Measurements from ENCODE around the gene MAN2B2. TPM values are rescaled to one million over a fixed set of nuclear protein-coding genes. Genes with fewer than 3 reads are reported as not detected.

The MAN2B2 gene
- total and polyA plus RNA-seq, 9 of the 15 experiments (the other 6 are each of a cell fraction or from before 2014, with no cell fraction given), result 0.21 to 8.8 (median 3.7) TPM

GRCh38 chr4:6640292-6641163 lies 65.5 kb downstream of the MAN2B2 start, which contains the start of gene MRFAP1 (continued):
- TF ChIP-seq TEAD4 (IDR thresholded peaks at IDR 0.05; ENCODE audit: low read length) (peak; percentile 64), TEAD4 (CRISPR knock-in tag; IDR thresholded peaks at IDR 0.05; ENCODE audit: borderline replicate concordance) (peak; percentile 15; the same call in 1 of the 2 replicates), USF2 (CRISPR knock-in tag; IDR thresholded peaks at IDR 0.05) (no peak), EWSR1 (IDR thresholded peaks at IDR 0.05; ENCODE audit: borderline replicate concordance, low read depth, partially characterized antibody) (no peak), TBP (optimal IDR thresholded peaks at IDR 0.05; ENCODE audit: low read depth, low read length) (peak; percentile 92), ZBTB1 (CRISPR knock-in tag; IDR thresholded peaks at IDR 0.05; ENCODE audit: borderline replicate concordance, low read depth) (0 out of 2 replicates have a peak, but pooled peaks have one; percentile 19), ZNF584 (CRISPR knock-in tag; IDR thresholded peaks at IDR 0.05; ENCODE audit: low read depth) (peak; percentile 95), ZEB2 (IDR thresholded peaks at IDR 0.05) (peak; percentile 29; the same call in 1 of the 2 replicates), TEAD1 (CRISPR knock-in tag; IDR thresholded peaks at IDR 0.05) (peak in 1 of 2 experiments; percentile 74; a peak in 2 of 4 replicates), MCM3 (IDR thresholded peaks at IDR 0.05) (no peak), HLTF (IDR thresholded peaks at IDR 0.05) (0 out of 2 replicates have a peak, but pooled peaks have one; percentile 3), ZNF592 (IDR thresholded peaks at IDR 0.05) (peak; percentile 86), MAFK (IDR thresholded peaks at IDR 0.05; ENCODE audit: low read length) (no peak), BRD9 (IDR thresholded peaks at IDR 0.05; ENCODE audit: low read depth, partially characterized antibody) (peak; percentile 28), RAD21 (CRISPR knock-in tag; conservative IDR thresholded peaks at IDR 0.05 in 1 of 2, IDR thresholded peaks at IDR 0.05 in 1 of 2) (no peak; a peak in 1 of 4 replicates), MYC (IDR thresholded peaks at IDR 0.05; ENCODE audit: low read depth, low read length) (peak; percentile 92), MYC (CRISPR knock-in tag; IDR thresholded peaks at IDR 0.05; ENCODE audit: borderline replicate concordance, low read depth) (peak; percentile 67; the same call in 1 of the 2 replicates), USF1 (CRISPR knock-in tag; IDR thresholded peaks at IDR 0.05) (peak; percentile 42)
- TF ChIP-seq, protein P1, sequence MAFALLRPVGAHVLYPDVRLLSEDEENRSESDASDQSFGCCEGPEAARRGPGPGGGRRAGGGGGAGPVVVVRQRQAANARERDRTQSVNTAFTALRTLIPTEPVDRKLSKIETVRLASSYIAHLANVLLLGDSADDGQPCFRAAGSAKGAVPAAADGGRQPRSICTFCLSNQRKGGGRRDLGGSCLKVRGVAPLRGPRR (CRISPR knock-in tag; IDR thresholded peaks at IDR 0.05), result no peak
- TF ChIP-seq, protein P2, sequence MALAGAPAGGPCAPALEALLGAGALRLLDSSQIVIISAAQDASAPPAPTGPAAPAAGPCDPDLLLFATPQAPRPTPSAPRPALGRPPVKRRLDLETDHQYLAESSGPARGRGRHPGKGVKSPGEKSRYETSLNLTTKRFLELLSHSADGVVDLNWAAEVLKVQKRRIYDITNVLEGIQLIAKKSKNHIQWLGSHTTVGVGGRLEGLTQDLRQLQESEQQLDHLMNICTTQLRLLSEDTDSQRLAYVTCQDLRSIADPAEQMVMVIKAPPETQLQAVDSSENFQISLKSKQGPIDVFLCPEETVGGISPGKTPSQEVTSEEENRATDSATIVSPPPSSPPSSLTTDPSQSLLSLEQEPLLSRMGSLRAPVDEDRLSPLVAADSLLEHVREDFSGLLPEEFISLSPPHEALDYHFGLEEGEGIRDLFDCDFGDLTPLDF (CRISPR knock-in tag; IDR thresholded peaks at IDR 0.05), result no peak

Measured in K562 (cell line).